ENCODE measurements around the gene TBC1D22A.

- TF ChIP-seq CTCF (optimal IDR thresholded peaks at IDR 0.05 in 1 of 3, IDR thresholded peaks at IDR 0.05 in 1 of 3, conservative IDR thresholded peaks at IDR 0.05 in 1 of 3; ENCODE audit: extremely low read depth in 1 of 3, insufficient read depth in 2 of 3, low read length in 3 of 3): no peak
- no peak for TF ChIP-seq EZH2 (IDR thresholded peaks at IDR 0.05; ENCODE audit: low read length)
Measured at GRCh38 chr22:47011859-47012258, 249.4 kb downstream of the TBC1D22A start.

Measured in keratinocyte (primary cell).